H4 (cell line): Measurements from ENCODE around the gene PNRC2. TPM values are rescaled to one million over a fixed set of nuclear protein-coding genes. Genes with fewer than 3 reads are reported as not detected.
A peak's percentile ranks its signal among the peaks of the same experiment; 100 is the strongest.
"Not testable (repeated sequence)": the region's sequence is repeated elsewhere in the genome, so short reads cannot be mapped to it uniquely, and the experiment has no call there.

ENCODE experiments used
- DNase-seq: peaks from one replicate; pipeline ENCODE4 v3.0.0-alpha.2; 2015; ENCODE audit warnings: low spot score
- total RNA-seq: library from RNA; depleted of rRNA; stranded (reverse); fragments of >200 nt; shearing (Covaris generic); gene quantifications from 2 replicates; pipeline ENCODE4 v1.2.3, GENCODE V29; 2014

Gene PNRC2
- total RNA-seq, 1 experiment from 2014 or later: 85.8 TPM

DNA sequence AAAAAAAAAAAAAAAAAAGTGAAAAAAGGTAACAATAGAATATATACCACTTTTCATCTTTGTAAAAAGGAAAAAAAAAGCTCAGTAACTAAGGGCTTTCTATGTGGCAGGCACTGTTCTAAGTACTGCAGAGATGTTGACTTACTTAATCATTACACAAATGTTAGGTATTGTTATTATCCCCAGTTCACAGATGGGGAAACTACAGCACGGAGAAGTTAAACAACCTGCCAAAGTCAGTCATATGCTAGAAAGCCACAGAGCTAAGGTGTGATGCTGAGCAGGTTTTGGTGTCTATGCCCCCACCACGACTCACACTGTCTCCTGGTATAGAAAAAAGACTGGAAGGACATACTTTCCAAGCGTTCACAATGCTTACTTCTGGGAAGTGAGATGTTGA, 6.6 kb upstream of the PNRC2 start:
- no peak for DNase-seq

- DNase-seq: no peak
Measured at GRCh38 chr1:23957096-23957495, 2.5 kb upstream of the PNRC2 start.

DNA sequence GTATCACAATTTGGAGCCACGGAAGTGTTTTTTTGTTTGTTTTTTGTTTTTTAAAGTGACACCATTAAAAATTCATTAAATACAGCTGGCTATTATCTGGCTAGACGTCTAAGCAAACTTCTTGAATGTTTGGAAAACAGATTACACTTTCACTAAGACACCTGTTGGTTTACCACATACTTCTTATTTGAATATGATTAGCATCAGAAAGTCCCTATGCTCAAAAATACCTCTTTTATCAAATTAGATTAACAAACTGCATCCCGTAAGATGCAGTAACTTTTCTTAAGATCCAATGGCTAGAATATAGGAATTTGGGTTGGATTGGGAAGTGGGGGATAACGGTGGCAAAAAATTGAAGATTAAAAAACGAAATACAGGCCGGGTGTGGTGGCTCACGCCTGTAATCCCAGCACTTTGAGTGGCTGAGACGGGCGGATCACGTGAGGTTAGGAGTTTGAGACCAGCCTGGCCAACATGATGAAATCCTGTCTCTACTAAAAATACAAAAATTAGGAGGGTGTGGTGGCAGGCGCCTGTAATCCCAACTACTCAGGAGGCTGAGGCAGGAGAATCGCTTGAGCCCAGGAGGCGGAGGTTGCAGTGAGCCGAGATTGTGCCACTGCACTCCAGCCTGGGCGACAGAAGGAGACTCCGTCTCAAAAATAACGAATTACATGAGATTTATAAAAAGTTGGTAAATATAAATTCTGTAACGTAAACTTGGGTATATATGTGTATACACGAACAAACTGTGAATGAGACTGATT, 1.4 kb upstream of the PNRC2 start:
- DNase-seq: not testable (repeated sequence)

- peak; percentile 97 for DNase-seq
Measured at GRCh38 chr1:23958810-23959460, 693 bp upstream of the PNRC2 start.

- no peak for DNase-seq
Measured at GRCh38 chr1:23960291-23961020, 828 bp downstream of the PNRC2 start.

DNA sequence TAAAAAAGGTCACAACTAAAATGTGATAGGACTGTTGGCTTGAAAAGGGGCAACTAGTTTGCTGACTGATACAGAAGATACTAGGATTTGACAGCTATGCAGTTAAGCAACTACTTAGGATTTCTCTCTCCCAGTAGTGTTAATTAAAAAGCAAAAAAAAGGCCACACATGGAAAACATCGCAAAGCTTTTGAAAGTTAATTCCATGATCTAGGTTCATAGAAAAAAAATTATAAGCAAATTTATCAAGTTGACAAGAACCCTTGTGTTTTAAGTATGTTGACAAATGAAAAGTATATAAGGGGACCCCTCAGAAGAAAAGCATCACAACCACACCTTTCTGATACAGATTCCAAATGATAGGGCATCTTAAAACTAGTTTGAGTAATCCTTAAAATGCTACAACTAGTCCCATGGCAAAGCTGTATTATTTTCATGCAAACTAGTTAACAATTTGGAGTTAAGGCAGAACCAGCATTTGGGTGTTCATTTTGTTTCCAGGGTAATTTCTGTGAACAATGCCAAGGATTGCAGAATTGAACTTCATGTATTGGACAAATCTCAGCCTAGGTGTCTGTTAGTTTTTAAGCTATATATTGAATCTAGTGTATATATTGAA, 4.1 kb downstream of the PNRC2 start:
- DNase-seq: no peak

GRCh38 chr1:23964235-23964668, 4.6 kb downstream of the PNRC2 start:
- no peak for DNase-seq

- no peak for DNase-seq
Measured at GRCh38 chr1:23964790-23965740, 5.4 kb downstream of the PNRC2 start.

DNA sequence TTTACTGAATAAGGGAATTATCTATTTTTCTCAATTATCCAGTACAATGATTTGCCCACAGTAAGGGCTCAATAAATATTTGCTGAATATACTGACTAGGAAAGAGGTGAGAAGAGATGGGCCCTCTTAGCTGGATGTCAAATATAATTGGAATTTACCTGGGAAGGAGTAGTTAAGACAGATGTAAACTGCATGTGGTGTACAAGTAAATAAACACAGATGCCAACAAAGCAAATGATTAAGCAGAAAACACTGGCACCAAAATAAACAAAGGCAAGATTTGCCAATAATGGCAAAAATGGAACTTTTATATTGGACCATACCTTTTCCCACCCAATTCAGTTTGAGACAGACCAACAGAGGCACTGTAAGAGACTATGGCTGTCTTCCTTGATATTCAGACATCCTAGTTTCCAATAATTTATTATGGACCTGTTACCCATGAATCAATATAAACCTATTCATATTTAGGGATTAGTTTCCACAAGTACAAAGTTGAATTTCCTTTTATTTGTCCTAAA, 7.4 kb downstream of the PNRC2 start:
- DNase-seq: no peak

DNA sequence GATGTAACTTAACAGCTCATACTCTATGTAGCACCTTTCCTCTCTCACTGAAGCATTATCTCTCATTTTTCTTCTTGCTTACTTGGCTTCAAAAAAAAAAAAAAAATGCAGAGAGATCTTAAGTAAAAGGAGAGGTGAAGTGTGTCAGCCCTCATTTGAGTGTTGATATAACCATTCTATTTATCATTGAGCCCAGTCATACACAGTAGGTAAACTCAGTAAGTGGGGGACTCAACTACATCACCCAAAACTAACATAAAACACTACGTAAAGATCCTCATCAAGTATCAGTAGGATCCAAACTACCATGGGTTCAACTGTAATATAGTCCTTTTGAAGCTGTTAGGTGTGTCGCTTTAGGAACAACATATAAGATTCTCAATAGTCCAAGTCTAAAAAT, 8.2 kb downstream of the PNRC2 start:
- no peak for DNase-seq

DNA sequence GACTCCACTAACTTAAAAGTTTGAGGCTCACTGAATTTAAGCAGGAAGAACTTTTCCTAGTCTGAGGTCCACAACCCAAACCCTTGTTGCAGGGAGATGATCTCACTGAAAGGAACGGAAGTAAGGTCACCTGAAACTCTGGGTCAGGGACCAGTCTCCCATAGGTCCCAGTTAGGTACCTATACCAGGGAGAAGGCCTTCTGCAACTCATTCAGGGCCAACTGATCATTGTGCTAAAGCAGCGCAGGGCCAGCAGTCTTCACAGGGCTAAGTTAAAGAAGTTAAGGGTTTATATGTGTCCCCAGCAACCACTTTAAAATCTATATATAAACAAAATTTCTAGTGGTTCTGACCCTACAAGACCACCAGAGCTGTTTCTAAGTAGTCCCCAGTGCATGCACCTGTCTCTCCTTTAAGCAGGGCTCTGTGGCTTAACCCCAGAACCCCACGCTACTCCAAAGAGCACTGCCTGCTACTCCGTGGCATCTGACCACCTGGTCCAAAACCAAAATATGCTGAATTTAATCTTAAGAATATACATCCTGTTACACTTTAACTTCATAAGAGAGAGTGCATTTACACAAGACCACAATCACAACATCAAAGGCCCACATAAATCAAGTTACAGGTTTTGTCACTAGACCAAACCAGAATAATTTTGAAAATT, 17.7 kb downstream of the PNRC2 start:
- no peak for DNase-seq

DNA sequence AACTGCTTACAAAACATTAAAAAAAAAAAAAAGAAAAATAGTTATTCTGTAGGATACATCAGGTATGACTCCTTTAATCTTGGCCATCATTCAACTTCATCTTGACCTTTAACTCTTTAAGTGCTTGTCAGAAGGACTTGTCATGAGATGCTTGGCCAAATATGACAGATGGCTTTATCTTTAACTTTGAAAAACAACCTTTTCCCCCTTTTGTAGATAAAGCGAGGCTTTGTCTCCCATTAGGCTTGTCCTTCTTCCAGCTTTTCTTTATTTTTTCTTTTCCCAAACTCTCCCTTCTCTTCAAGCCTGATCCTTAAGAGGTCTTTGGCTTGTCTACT, 18.2 kb downstream of the PNRC2 start:
- DNase-seq: no peak

GRCh38 chr1:23978805-23979204, 19.2 kb downstream of the PNRC2 start:
- DNase-seq: no peak

- DNase-seq: no peak
Measured at GRCh38 chr1:23979387-23979880, 19.8 kb downstream of the PNRC2 start.

DNA sequence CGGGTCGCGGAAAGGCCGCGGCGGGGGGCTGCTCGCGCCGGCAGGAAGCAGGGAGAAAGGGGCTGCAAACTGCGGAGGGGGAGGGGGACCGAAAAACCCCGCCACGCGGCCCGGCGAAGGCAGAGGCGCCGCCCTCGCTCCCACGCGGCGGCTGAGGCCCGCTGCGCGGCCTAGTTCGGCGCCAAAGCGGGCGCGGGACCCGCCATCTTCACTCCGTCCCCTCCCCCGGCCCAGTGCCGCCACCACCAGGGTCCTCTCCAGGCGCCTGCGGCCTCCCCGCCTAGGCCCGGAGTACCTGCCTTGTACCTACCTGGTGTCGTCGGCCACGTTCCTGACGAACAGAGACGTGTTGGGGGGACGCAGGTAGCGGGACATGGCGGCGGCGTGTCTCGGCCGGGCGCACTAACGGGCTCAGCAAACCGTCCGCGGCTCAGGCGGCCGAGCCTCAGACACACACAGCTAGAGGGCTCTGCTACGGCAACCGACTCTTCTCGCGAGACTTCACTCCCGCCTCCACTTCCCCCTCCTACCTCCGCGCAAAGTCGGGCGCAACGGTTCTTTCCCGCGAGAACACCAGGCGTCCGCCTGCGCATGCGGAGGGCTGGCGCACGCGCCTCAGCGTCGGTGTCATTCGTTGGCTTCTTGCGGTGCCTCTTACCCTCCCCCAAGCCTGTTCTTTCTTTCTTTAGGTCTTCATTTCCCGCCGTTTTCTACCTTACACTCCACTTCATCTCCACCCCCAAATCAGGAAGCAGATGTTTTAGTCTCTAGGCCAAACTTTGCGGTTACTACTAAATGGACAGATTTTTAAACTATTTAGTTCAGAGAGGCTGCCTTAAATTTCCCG, 20.5 kb downstream of the PNRC2 start, which contains the start of gene SRSF10:
Gene SRSF10, minus strand, starts transcription at position 447 of the 847 bp plus-strand sequence. Its CDS starts 72 bp downstream, at position 375.
- peak; percentile 99 for DNase-seq

- DNase-seq: peak; percentile 83
Measured at GRCh38 chr1:23980728-23981070, 21.1 kb downstream of the PNRC2 start.

- DNase-seq: no peak
Measured at GRCh38 chr1:23984417-23985186, 25.0 kb downstream of the PNRC2 start.

- DNase-seq: not testable (repeated sequence)
Measured at GRCh38 chr1:23987038-23987437, 27.4 kb downstream of the PNRC2 start.
